Ascending aorta (tissue), 2 donors: ENCODE results near the gene SHISA6. TPM values are rescaled to one million over a fixed set of nuclear protein-coding genes. Genes with fewer than 3 reads are reported as not detected.

ENCODE experiments used
- DNase-seq, 2 donors: peaks; one replicate each; pipeline ENCODE4 v3.0.0-alpha.2; 2019; ENCODE audit warnings: low spot score in 2 of 2
- H3K27ac ChIP-seq, 2 donors: fragments of 200-600 bp; sonication (generic); one replicate each; pipeline ENCODE4 v1.5.1; 2016 to 2017; ENCODE audit warnings: mild to moderate bottlenecking in 1 of 2
- H3K27me3 ChIP-seq: fragments of 200-600 bp; sonication (generic); one replicate; pipeline ENCODE4 v1.5.1; 2017
- H3K36me3 ChIP-seq, 2 donors: fragments of 200-600 bp; sonication (generic); one replicate each; pipeline ENCODE4 v1.5.1; 2016
- H3K4me1 ChIP-seq, 2 donors: fragments of 200-600 bp; sonication (generic); one replicate each; pipeline ENCODE4 v1.5.1; 2016 to 2017; ENCODE audit warnings: mild to moderate bottlenecking in 1 of 2
- H3K4me3 ChIP-seq, 2 donors: fragments of 200-600 bp; sonication (generic); one replicate each; pipeline ENCODE4 v1.5.1; 2016 to 2017; ENCODE audit warnings: mild to moderate bottlenecking in 1 of 2
- H3K9me3 ChIP-seq, 2 donors: fragments of 200-600 bp; sonication (generic); one replicate each; pipeline ENCODE4 v1.5.1; 2016
- CTCF ChIP-seq, 3 experiments: fragments of 200-600 bp in 2 of 3; fragments of 450-650 bp in 1 of 3; sonication (generic) in 2 of 3; IDR thresholded peaks; one replicate each; pipeline ENCODE4 v1.5.1; 2016 to 2019; ENCODE audit warnings: antibody characterized with exemption in 3 of 3, mild to moderate bottlenecking in 1 of 3, moderate library complexity in 1 of 3
- intact Hi-C: fragments of 100-400 bp; cut with DNase I; formaldehyde crosslinking; loops from one replicate; pipeline ENCODE4 v1.15.1; 2023
- total RNA-seq: library from RNA; depleted of rRNA; stranded (reverse); fragments of >200 nt; gene quantifications from one replicate; pipeline ENCODE4 v1.1.0, GENCODE V29; 2016

SHISA6 gene
- 0.11 TPM for total RNA-seq

GRCh38 chr17:11240841-11241610 is at the start of gene SHISA6:
SHISA6 (plus strand) TSS chr17:11241213.
- Histone ChIP-seq H3K4me3 (peak within 1 kb of the TSS; percentile 40 to 44), H3K36me3 (no peaks in the 10 kb centered on the region), H3K27ac (no peak within 1 kb of the TSS), H3K27me3 (no peaks in the 10 kb centered on the region), H3K9me3 (no peaks in the 10 kb centered on the region), H3K4me1 (no peaks in the 10 kb centered on the region)
- intact Hi-C loops, result no loop called here
- DNase-seq, result no peak
- TF ChIP-seq CTCF (IDR thresholded peaks at IDR 0.05), result no peak

GRCh38 chr17:11195801-11196200 is 45.2 kb upstream of the SHISA6 start:
- Histone ChIP-seq H3K4me1 (no peaks in the 10 kb centered on the region), H3K4me3 (no peak overlapping the region), H3K9me3 (no peaks in the 10 kb centered on the region), H3K36me3 (no peaks in the 10 kb centered on the region), H3K27me3 (no peaks in the 10 kb centered on the region), H3K27ac (no peak overlapping the region)
- TF ChIP-seq CTCF (IDR thresholded peaks at IDR 0.05), result no peak
- no peak for DNase-seq
- intact Hi-C loops, result no loop called here

- DNase-seq, result no peak
- Histone ChIP-seq H3K9me3 (no peaks in the 10 kb centered on the region), H3K27me3 (no peaks in the 10 kb centered on the region), H3K36me3 (no peaks in the 10 kb centered on the region), H3K27ac (no peak overlapping the region), H3K4me3 (no peak overlapping the region), H3K4me1 (no peaks in the 10 kb centered on the region)
- TF ChIP-seq CTCF (IDR thresholded peaks at IDR 0.05), result no peak
- intact Hi-C loops, result no loop called here
Measured at GRCh38 chr17:11204991-11205390, 36.0 kb upstream of the SHISA6 start.

GRCh38 chr17:11205659-11206058 is 35.4 kb upstream of the SHISA6 start:
- Histone ChIP-seq H3K4me1 (no peaks in the 10 kb centered on the region), H3K9me3 (no peaks in the 10 kb centered on the region), H3K27me3 (no peaks in the 10 kb centered on the region), H3K27ac (no peak overlapping the region), H3K36me3 (no peaks in the 10 kb centered on the region), H3K4me3 (no peak overlapping the region)
- intact Hi-C loops, result no loop called here
- TF ChIP-seq CTCF (IDR thresholded peaks at IDR 0.05), result no peak
- no peak for DNase-seq

- no peak overlapping the region for H3K4me3 ChIP-seq
- H3K36me3 ChIP-seq, result no peaks in the 10 kb centered on the region
- intact Hi-C loops, result no loop called here
- no peaks in the 10 kb centered on the region for H3K4me1 ChIP-seq
- DNase-seq, result no peak
- no peaks in the 10 kb centered on the region for H3K27me3 ChIP-seq
- H3K27ac ChIP-seq, result no peak overlapping the region
- peaks cover 0 to 12% of the 10 kb centered on the region in 2 donors for H3K9me3 ChIP-seq
- no peak for TF ChIP-seq CTCF (IDR thresholded peaks at IDR 0.05)
Measured at GRCh38 chr17:11209906-11210305, 31.1 kb upstream of the SHISA6 start.
